KMS-11 (cell line): ENCODE results near the gene MCM5.

ENCODE experiments used
- H2AFZ ChIP-seq: fragments of 200-600 bp; sonication (generic); 2 replicates; pipeline ENCODE4 v1.6.1; 2016; ENCODE audit warnings: antibody characterized with exemption, mixed run types, low read depth
- H3K27ac ChIP-seq: fragments of 200-600 bp; sonication (generic); 2 replicates; pipeline ENCODE4 v1.6.1; 2016; ENCODE audit warnings: mild to moderate bottlenecking, mixed run types
- H3K27me3 ChIP-seq: fragments of 200-600 bp; sonication (generic); 2 replicates; pipeline ENCODE4 v1.6.1; 2017; ENCODE audit warnings: mild to moderate bottlenecking, low read depth, mixed run types, moderate library complexity; ENCODE audit not compliant: insufficient read depth
- H3K36me3 ChIP-seq: fragments of 200-600 bp; sonication (generic); 2 replicates; pipeline ENCODE4 v1.6.1; 2017; ENCODE audit warnings: mild to moderate bottlenecking, mixed run types; ENCODE audit not compliant: insufficient read depth
- H3K4me1 ChIP-seq: fragments of 200-600 bp; sonication (generic); 2 replicates; pipeline ENCODE4 v1.6.1; 2016; ENCODE audit warnings: mild to moderate bottlenecking, low read depth, mixed run types; ENCODE audit not compliant: poor library complexity, severe bottlenecking
- H3K4me2 ChIP-seq: fragments of 200-600 bp; sonication (generic); 2 replicates; pipeline ENCODE4 v1.7.0; 2016; ENCODE audit warnings: mild to moderate bottlenecking, mixed run types
- H3K4me3 ChIP-seq: fragments of 200-600 bp; sonication (generic); IDR thresholded peaks from 2 replicates; pipeline ENCODE4 v1.6.1; 2017; ENCODE audit warnings: low read depth, low read length, mixed read lengths; ENCODE audit not compliant: insufficient read depth
- H3K79me2 ChIP-seq: fragments of 200-600 bp; sonication (generic); 2 replicates; pipeline ENCODE4 v1.6.1; 2016; ENCODE audit warnings: low read depth, mixed run types; ENCODE audit not compliant: insufficient read depth
- H3K9ac ChIP-seq: fragments of 200-600 bp; sonication (generic); 2 replicates; pipeline ENCODE4 v1.6.1; 2016; ENCODE audit warnings: mild to moderate bottlenecking, mixed run types
- H4K20me1 ChIP-seq: fragments of 200-600 bp; sonication (generic); 2 replicates; pipeline ENCODE4 v1.6.1; 2016; ENCODE audit warnings: mild to moderate bottlenecking, mixed run types; ENCODE audit not compliant: insufficient read depth
- CTCF ChIP-seq: fragments of 200-600 bp; sonication (generic); conservative IDR thresholded peaks from 2 replicates; pipeline ENCODE4 v1.6.1; 2017; ENCODE audit warnings: low read depth, mild to moderate bottlenecking, antibody characterized with exemption, low read length, moderate library complexity, mixed read lengths

Gene MCM5

GRCh38 chr22:35451592-35451991, 51.7 kb downstream of the MCM5 start:
- H3K36me3 ChIP-seq: no peaks in the 10 kb centered on the region
- H2AFZ ChIP-seq: no peak overlapping the region
- H3K27ac ChIP-seq: no peak overlapping the region
- no peak for TF ChIP-seq CTCF
- H3K4me2 ChIP-seq: no peak overlapping the region
- no peak overlapping the region for H3K9ac ChIP-seq
- no peaks in the 10 kb centered on the region for H3K27me3 ChIP-seq
- no peaks in the 10 kb centered on the region for H4K20me1 ChIP-seq
- no peaks in the 10 kb centered on the region for H3K79me2 ChIP-seq
- no peak overlapping the region for H3K4me3 ChIP-seq
- no peaks in the 10 kb centered on the region for H3K4me1 ChIP-seq

GRCh38 chr22:35452351-35452781, 52.4 kb downstream of the MCM5 start:
- Histone ChIP-seq H2AFZ (no peak overlapping the region), H3K79me2 (no peaks in the 10 kb centered on the region)

GRCh38 chr22:35452810-35453743, 53.1 kb downstream of the MCM5 start:
- TF ChIP-seq CTCF: no peak
- Histone ChIP-seq H3K79me2 (no peaks in the 10 kb centered on the region), H3K4me3 (no peak overlapping the region), H3K9ac (no peak overlapping the region), H3K4me1 (no peaks in the 10 kb centered on the region), H3K4me2 (no peak overlapping the region), H4K20me1 (no peaks in the 10 kb centered on the region), H3K27me3 (no peaks in the 10 kb centered on the region), H3K27ac (no peak overlapping the region), H2AFZ (no peak overlapping the region), H3K36me3 (no peaks in the 10 kb centered on the region)

More at GRCh38 chr22:35452351-35452781, 52.4 kb downstream of the MCM5 start:
- Histone ChIP-seq H3K4me1 (no peaks in the 10 kb centered on the region), H4K20me1 (no peaks in the 10 kb centered on the region), H3K4me2 (no peak overlapping the region), H3K36me3 (no peaks in the 10 kb centered on the region), H3K9ac (no peak overlapping the region), H3K27ac (no peak overlapping the region), H3K4me3 (no peak overlapping the region), H3K27me3 (no peaks in the 10 kb centered on the region)
- no peak for TF ChIP-seq CTCF

GRCh38 chr22:35454416-35455054, 54.6 kb downstream of the MCM5 start:
- Histone ChIP-seq H3K27ac (no peak overlapping the region), H4K20me1 (no peaks in the 10 kb centered on the region), H3K9ac (no peak overlapping the region), H2AFZ (no peak overlapping the region), H3K4me3 (no peak overlapping the region), H3K36me3 (no peaks in the 10 kb centered on the region), H3K27me3 (no peaks in the 10 kb centered on the region), H3K4me2 (no peak overlapping the region), H3K4me1 (no peaks in the 10 kb centered on the region), H3K79me2 (no peaks in the 10 kb centered on the region)
- TF ChIP-seq CTCF: no peak
